Fibroblast of skin of left quadriceps (primary cell): ENCODE data around the gene ZPR1.
"Not testable (repeated sequence)": the region's sequence is repeated elsewhere in the genome, so short reads cannot be mapped to it uniquely, and the experiment has no call there.

Experiments
- DNase-seq, 2 experiments: peaks; one replicate each; pipeline ENCODE4 v3.0.0-alpha.2; 2013; ENCODE audit warnings: low read depth in 2 of 2

ZPR1 gene

DNA sequence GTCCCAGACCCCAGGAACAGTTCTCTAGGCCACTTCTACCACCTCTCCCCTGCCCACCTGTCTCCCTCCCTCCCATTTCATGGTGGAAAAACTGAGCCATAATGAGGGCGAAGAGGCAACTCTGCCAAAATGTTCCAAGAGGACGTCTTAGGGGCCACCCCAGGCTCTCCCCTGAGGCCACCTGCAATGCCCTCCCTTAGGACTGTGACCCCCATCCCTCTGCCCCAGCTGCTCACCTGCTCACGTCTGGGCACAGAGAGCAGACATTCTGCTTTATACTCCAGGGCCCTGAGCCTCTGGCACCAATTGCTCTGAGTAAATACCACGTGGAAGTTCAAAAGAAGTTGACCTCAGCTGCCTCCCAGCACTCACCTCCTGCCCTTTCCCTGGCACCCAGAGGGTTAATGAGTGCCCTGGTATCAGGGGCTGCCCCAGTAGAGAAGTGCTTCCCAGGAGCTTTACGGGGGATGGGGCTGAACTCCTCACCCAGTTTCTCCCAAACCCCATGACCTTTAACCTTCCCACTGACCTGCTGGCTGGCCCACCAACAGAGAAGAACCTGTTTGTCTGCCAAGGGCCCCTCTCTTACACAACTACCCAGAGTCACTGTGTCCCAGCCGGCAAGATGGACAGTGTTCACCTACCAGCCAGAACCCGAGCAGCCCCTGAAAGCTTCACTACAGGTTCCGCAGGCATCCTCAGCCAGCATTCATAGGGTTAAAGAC, 4.5 kb upstream of the ZPR1 start:
- DNase-seq, result no peak

DNA sequence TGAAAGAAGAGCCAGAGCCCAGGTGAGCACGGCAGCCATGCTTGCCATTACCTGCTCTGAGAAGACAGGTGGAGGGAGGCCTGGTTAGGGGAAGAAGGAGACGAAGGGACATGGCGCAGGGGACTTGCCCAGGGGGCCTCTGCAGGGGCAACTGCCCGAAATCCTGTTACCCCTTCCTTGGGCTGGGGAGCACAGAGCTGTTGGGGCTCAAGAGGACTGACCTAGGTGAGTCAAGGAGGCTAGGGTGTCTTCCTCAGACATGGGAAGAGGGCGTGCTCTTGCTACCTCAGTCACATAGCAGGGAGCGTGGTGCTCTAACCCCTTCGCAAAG, 4.0 kb upstream of the ZPR1 start, which contains the start of gene APOA5:
Gene APOA5, minus strand, starts transcription at position 67 of the 331 bp plus-strand sequence. Its CDS starts 19 bp downstream, at position 48.
- no peak for DNase-seq

DNA sequence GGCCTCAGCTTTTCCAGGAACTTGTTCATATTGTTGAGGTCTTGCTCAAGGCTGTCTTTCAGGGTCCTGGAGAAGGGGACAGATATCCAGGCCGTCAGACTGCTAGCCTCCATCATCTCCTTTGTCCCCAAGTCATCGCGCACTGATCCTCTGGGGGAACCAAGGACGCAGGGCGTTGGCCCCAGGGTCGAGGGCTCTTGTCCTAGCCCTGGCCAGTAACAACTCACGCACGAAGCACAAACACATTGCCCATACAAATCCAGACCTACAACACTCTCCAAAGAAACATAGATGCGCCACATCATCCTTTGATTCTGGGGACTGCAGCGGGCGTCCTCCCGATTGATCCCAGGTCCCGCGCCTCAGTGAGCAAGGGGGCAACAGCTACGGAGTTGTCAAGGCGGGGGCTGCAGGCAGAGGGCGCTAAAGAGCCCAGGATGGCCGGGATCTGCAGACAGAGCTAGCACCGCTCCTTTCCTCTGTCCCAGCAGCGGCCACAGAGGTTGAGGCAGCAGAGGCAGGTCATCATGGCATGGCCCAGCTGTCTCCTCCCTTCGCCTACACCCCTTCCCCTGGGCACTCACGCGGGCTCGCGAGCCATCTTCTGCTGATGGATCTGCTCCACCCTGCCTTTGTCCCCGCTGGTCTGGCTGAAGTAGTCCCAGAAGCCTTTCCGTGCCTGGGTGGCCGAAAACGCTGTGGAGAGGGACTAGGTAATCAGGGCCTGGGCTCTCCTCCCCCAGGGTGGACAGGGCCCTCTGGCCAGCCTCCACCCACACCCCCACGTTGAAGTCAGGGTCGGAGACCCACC, 3.4 kb upstream of the ZPR1 start:
- peak in 1 of 2 experiments; percentile 21 for DNase-seq

DNA sequence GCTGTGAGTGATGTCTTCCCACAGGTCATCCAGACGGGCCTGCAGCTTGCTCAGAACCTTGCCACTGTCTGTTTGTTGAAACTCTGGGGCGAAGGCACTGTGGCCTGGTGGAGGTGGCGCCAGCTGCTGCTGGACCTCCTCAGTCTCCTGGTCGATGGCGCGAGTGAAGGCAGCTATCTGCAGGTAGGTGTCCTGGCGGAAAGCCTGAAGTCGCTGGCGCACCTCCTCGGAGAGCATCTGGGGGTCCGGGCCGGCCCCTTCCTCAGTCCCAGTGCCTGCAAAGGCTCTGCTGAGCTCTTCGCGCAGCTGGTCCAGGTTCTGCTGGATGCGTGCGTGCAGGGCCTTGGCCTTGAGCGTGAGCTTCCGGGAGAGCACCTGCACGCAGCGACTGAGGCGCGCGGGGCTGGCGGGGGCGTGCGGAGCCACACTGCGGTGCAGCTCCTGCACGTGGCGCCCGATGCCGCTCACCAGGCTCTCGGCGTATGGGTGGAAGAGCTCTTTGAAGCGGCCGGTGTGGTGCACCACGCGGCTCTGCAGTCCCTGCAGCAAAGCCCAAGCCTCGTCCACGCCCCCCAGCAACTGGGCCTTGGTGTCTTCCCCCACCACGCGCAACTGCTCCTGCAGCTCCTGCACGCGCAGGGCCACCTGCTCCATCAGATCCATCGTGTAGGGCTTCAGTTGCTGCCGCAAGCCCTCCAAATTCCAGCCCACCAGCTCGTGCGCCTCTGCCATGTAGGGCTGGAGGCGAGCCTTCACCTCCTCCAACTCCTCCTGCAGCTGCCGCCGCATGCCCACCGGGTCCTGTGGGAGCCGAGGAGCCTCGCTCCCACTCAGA, 2.6 kb upstream of the ZPR1 start:
- DNase-seq, result no peak

DNA sequence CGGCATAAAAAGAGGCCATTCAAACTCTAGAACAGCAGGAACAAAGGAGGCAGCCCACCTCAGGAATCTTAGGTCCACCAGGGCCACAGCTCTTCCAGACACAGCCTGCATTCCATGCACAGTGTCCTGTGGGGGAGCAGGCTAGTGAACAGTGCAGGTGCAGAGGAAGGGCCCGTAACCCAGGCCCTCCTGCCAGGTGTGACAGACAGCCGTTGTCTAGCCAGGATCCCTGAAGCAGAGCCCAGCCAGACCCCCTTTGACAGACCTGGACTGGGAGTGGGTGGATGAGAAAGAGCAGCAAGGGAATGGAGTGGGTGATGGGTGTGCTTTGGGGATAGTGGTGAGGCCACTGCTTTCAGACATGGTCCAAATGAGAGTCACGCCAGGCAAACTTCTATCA, 1.2 kb upstream of the ZPR1 start:
- DNase-seq, result no peak

DNA sequence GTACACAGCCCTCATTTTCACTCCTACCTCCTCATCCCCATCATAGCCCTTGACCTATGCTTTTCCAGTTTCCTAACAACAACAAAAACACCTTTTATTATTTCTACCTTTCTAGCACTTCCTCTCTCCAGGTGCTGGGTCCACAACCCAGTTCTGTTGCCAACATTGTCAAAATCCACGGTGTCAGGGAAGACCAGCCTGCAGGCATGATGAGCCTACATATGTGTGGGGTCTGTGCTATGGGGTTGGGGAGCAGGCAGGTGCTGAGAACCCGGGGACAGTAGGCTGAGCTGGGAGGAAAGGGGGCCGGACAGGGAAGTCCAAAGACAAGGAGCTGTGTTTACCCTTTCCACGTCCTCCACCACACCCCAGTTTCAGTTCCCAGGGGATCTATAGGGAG, 711 bp upstream of the ZPR1 start:
- no peak for DNase-seq

DNA sequence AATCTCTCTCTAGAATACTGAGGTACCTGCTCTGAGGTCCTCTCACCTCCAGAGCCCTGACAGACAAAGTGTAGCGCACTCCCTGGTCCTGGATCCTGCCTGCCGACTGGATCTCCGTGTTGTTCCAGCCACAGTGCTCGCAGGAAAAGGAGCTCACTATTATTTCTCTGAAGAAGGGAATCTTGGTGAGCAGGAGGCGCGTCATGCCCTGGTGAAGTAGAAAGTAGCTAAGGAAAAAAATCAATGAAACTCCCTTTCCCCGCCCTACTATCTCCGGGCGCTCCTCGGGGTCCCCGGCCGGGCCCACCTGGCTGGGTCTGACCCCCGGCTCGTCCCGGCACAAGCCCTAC, 412 bp downstream of the ZPR1 start:
- DNase-seq, result no peak

DNA sequence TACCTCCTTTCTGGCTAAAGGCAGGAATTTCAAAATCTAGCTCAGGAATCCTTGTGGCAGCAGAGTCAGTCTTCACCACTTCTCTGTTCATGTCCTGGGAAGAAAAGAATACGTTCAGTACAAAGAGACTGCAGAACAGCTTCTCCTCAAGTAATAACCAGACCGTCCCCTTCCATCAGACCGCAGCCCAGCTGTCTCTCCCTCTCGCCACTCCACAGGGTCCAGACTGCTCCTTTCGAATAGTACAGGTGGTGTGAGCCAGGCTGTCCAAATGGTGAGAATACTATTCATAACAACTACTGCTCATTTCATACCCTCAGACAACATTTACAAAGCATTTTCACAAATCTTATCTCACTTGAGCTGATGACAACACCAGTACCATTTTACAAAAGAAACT, 857 bp downstream of the ZPR1 start:
- no peak for DNase-seq

DNA sequence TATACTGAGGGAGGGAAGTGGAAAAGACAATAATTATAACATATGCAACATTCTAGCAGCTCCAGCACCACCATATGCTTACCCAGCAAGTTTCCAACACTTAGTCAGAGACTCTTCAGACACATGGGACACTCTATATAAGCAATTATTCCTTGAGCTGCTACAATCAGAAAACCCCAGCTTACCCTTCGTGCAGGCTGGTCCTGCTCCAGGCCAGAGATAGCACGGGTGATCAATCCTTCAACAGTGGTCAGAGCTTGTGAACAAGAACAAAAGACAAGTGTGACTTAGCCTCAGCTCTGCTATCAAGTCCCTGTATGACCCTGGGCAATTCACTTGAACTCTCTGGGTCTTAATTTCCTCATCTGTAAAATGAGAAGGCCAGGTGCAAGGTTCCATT, 1.5 kb downstream of the ZPR1 start:
- no peak for DNase-seq

DNA sequence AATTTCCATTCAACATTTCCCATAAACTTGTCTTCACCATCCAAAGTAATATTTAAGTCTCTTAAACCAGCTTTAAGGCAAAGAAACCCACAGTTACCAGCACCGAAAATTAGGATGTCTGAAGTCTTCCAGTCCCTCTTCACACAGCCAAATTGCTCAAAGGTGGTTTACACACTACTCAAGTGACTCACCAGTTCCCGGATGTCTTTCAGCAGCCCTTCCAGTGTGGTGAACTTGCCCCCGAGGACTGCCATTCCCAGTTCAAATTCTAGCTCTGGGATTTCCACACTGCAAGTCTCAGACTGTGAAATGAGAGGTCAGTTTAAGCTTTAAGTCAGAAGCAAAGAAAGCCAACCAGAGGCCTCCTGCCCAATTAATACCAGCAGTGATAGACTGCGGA, 5.1 kb downstream of the ZPR1 start:
- DNase-seq, result no peak

DNA sequence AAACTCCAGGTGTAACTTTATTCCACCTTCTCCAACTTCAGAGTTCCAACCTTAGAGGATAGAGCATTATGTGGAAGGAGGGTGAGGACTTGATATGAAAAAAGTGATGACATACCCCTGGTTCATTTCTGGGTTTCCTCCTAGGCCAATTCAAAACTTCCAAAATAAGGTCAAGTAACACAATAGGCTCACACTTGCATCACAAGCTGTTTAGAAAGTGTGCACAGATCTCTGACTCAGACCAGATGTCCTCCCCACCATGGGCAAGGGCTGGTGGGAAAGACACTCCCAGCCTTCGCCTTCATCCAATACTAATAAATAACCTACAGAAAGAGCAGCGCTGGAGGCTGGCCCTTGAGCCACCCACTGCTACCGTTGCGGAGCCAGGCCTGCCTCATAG, 9.3 kb downstream of the ZPR1 start:
- no peak for DNase-seq

DNA sequence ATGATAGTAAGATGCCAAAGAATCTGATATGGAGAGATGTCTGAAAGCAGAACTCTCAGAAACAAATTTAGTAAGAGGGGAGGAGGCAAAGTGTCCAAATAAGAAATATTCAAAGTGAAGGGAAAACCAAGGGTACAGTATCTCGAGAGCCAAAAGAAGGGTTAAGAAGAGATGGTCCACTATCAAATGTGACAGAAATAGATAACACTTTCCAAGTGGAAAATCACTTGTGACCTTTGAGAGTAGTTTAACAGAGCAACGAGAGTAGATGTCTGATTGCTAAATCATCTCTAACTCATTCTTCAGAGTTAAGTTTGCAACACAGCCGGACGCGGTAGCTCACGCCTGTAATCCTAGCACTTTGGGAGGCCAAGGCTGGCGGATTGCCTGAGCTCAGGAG, 10.8 kb downstream of the ZPR1 start:
- no peak for DNase-seq

DNA sequence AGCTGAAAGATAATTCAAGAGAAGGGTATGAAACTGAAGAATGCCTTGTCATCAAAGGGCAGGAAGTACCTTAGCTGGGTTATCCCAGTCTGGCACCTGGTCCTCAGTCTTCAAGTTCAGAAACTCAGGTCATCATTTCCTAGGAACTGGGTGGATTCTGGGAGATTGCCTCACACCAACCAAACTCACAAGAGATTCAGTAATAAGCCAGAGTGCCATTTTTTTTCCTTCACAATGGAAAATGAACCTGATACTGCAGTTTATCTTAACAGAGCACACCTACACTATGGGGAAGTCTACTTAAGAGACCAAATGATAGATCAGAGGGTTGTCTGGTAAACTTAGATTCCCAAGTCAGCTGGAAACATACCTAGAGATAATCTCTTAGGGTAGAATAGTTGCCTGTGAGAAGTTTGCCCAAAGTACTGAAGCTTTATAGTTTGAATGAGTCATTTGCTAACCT, 11.3 kb downstream of the ZPR1 start:
- no peak for DNase-seq

DNA sequence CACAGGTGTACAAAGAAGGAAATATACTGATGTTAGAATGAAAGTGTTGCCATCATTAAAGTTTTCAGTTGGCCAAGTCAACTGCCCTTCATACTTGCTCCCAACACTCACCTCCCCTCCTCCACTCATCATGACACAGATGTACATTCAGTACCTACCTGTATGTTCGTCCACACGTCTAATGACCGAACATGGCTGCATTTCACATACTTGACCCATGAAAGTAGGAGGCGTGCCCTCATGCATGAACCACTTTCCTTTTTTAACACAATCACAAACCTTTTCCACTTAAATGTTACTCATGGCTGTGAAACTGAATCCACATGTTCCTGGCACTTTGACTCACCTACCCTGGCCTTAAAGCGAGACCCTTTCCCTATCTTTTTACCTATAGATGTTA, 11.8 kb downstream of the ZPR1 start:
- no peak for DNase-seq

DNA sequence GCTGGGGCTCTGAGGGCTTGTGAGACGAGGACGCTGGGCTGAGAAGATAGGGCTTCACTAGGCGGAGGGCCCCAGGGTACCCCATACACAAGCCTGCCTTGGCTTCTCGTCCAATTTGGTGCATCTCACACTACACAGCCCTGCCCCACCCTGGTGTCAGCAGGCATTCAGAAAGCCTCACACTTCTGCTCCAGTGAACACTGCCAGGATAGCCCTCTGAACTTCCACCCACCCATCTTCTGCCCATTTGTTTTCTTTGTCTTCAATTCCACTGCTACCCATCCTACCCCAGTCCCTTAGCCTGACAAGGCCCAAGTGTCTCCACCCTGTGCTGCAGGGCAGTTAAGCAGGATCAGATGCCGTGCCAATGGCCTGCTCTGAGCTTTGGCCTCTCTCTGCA, 13.2 kb downstream of the ZPR1 start:
- DNase-seq, result no peak

DNA sequence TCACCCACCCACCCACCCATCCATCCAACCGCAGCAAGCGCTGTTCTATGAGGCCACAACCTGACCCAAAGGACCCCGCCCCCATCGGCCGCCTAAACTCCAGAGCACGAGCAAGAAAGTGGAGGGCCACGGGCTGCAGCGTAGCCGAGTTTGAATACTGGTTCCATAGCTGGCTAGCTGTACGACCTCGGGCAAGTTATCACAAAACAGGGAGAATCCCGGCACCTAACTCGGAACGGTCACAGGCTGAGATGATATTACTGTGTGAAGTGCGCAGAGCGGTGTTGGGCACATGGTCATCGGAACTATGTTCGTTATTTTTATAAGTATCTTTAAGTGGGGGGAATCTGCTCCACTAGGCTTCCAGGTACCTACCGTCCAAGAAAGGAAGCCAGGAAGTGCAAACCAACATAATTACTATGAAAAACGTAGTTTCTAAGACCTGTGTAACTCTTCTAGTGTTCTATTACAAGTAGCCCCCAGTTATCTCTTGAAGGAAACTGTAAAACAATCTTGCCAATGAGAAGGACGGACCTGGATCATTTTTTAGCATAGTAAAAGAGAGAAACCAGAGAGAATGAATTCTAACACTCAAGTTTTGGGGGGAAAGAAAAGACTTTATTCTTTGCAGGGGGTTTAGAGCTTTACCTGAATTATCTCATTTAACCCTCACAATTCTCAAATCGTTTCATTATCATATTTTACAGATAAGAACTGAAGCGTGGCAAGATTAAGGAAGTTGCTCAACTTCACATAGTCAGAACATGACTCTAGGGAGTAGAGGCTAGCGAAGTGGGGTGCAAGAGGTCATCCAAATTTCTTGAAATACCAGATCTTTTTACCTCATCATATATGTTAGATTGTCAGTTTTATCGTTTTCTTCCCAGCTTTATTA, 14.4 kb downstream of the ZPR1 start:
- no peak for DNase-seq

DNA sequence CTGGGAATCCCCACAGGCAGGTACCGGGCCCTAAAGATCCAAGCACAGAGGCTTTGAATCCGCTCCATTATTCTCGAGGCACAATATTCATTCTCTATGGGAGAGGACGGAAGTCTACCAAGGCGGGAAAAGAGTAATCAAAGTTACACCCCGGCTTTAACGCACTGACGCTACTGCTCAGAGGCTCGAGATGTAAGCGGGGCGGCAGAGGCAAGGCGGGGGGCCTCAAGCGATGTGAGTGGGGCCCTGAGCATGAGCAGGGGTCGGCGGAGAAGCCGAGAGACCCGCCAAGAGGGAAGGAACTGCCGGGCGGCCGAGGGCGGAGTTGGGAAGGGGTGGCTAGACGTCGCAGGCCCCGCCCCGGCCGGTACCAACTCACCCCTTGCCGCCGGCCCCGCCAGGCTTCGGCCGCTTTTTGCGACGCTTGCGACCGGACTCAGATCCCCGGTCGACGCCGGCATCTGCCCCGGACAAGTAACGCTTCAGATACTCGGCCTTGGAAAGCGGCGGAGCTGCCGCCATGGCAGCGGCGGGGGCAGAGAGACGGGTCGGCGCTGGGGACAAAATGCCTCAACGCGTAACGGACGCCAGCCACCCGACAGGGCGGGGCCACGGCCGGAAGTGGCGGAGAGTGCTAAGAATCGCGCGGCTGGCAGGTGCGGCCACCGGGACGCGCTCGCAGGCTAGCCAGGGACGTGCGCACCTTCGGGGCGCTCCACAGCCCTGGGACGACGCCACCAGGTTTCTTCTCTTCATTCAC, 15.2 kb downstream of the ZPR1 start, which contains the start of gene BUD13:
Gene BUD13, minus strand, starts transcription at position 545 of the 760 bp plus-strand sequence. Its CDS starts 23 bp downstream, at position 522.
- peak; percentile 53 to 57 for DNase-seq

DNA sequence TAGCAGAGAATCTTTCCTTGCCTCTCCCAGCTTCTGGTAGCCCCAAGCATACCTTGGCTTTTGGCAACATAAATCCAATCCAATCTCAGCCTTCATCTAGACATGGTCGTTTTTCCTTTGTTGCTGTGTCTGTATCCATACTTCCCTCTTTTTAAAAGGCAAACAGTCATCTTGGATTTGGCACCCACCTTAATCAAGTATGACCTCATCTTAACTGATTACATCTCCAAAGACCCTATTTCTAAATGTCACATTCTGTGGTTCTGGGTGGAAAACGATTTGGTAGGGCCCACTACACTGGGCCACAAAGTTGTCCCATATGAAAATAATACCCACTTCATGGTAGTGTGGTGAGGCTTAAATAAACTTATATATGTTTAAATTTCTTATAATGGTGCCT, 15.9 kb downstream of the ZPR1 start:
- DNase-seq, result no peak

DNA sequence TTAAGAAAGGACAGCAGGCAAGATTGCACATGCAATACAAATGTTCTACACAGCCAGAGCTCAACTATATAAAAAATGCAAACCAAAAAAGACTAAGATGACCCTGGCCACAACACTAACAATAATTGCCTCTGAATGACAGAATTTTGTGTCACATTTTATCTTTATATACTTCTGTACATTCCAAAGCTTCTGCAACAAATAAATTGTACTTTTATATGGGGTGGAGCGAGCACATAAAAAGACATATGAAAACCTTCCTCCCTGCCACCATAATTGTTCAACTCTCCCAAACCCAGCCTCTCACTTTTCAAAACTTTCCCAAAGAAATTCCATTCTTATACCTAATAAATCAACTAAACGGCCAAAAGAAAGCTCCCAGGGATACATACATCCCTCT, 25.7 kb downstream of the ZPR1 start:
- no peak for DNase-seq

DNA sequence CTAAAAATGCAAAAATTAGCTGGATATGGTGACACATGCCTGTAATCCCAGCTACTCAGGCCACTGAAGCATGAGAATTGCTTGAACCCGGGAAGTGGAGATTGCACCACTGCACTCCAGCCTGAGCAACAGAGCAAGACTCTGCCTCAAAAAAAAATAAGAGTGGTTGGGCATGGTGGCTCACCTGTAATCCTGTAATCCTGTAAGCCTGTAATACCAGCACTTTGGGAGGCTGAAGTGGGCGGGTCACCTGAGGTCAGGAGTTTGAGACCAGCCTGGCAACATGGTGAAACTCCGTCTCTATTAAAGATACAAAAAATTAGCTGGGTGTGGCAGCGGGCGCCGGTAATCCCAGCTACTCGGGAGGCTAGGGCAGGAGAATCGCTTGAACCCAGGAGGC, 31.8 kb downstream of the ZPR1 start:
- not testable (repeated sequence) for DNase-seq
